Vagina (tissue), 2 donors: ENCODE data around the gene RASA3.

Source experiments
- POLR2A ChIP-seq, 2 donors: fragments of 450-650 bp; IDR thresholded peaks; one replicate each; pipeline ENCODE4 v1.6.1; 2017; ENCODE audit warnings: antibody characterized with exemption in 2 of 2, mild to moderate bottlenecking in 2 of 2, moderate library complexity in 2 of 2
- TF ChIP-seq, protein P1 (sequence below), 3 experiments: fragments of 450-650 bp in 2 of 3; fragments of 200-600 bp in 1 of 3; sonication (generic) in 1 of 3; IDR thresholded peaks; one replicate each; pipeline ENCODE4 v1.5.1; 2017 to 2019; ENCODE audit warnings: antibody characterized with exemption in 3 of 3, mild to moderate bottlenecking in 2 of 3, moderate library complexity in 2 of 3

DNA sequence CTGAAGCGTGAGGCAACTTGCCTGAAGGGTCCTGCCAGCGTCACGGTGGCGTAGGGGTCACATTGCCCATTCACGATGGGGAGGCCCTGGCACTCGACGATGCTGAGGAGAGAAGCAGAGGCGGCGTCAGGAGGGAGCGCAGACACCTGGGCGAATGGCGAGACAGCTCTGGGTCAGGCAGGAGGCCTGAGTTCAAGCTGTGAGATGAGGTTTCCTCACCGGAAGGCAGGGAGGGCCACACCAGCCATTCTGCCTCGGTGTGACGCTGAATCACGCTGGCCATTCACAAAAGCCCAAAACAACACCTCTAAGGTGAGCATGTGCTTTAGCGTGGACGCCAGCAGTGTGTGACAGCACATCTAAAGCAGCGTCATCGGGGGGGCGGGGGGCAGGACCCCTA lies 104.6 kb downstream of the RASA3 start:
- TF ChIP-seq, protein P1, sequence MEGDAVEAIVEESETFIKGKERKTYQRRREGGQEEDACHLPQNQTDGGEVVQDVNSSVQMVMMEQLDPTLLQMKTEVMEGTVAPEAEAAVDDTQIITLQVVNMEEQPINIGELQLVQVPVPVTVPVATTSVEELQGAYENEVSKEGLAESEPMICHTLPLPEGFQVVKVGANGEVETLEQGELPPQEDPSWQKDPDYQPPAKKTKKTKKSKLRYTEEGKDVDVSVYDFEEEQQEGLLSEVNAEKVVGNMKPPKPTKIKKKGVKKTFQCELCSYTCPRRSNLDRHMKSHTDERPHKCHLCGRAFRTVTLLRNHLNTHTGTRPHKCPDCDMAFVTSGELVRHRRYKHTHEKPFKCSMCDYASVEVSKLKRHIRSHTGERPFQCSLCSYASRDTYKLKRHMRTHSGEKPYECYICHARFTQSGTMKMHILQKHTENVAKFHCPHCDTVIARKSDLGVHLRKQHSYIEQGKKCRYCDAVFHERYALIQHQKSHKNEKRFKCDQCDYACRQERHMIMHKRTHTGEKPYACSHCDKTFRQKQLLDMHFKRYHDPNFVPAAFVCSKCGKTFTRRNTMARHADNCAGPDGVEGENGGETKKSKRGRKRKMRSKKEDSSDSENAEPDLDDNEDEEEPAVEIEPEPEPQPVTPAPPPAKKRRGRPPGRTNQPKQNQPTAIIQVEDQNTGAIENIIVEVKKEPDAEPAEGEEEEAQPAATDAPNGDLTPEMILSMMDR (IDR thresholded peaks at IDR 0.05) = no peak
- TF ChIP-seq POLR2A (IDR thresholded peaks at IDR 0.05) = no peak
